ENCODE measurements around the gene DRAM1.
"Not testable (repeated sequence)": the region's sequence is repeated elsewhere in the genome, so short reads cannot be mapped to it uniquely, and the experiment has no call there.

DRAM1 gene, protein sequence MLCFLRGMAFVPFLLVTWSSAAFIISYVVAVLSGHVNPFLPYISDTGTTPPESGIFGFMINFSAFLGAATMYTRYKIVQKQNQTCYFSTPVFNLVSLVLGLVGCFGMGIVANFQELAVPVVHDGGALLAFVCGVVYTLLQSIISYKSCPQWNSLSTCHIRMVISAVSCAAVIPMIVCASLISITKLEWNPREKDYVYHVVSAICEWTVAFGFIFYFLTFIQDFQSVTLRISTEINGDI

DNA sequence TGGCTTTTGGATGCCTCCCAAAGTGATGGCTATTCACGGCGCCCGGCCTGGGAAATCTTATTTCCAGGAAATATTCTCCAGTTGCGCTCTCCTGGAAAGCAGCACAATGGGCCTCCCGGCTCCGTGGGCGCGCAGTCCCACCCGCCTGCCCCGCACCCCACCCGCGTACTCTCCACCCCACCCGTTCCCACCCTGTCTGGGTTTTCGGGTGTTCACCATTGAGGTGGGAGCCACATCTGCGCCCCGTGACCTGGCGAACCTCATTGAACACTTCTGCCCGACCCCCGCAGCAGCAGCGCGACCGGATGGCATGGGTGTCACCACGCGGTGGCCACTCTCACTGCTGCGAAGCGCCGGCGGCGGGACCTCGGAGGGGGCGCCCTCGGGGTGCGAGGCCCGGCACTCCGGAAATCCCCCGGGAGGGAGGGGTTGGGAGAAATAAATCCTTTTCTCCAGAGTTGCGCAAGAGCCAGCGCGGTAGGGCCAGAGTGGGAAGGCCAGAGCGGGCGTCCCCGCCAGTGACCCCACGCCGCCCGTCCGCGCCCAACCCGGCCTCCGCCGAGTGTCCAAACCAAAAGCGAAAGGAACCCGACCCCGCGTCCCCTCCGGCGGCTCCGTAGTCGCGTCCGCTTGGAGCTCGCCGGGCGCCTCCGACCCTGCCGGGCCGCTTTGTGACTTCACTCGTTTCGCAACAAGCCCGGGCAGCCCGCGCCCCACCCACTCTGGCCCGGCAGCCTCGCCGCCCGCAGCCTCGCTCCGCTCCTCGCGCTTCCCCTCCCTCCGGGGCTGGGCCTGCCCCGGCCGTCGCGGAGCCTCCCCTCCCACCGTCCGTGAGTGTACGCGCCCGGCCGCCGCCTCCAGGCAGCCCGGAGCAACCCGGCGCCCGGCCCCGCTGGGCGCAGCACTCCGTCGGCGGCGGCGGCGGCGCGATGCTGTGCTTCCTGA, at the start of gene DRAM1:
DRAM1 (plus strand) TSS at position 720 of the 945 bp plus-strand sequence; CDS start at position 930, 210 bp downstream.
- in situ Hi-C loops (cut with MboI; ENCODE audit: low sequenced_read_pairs) = no loop called here

DNA sequence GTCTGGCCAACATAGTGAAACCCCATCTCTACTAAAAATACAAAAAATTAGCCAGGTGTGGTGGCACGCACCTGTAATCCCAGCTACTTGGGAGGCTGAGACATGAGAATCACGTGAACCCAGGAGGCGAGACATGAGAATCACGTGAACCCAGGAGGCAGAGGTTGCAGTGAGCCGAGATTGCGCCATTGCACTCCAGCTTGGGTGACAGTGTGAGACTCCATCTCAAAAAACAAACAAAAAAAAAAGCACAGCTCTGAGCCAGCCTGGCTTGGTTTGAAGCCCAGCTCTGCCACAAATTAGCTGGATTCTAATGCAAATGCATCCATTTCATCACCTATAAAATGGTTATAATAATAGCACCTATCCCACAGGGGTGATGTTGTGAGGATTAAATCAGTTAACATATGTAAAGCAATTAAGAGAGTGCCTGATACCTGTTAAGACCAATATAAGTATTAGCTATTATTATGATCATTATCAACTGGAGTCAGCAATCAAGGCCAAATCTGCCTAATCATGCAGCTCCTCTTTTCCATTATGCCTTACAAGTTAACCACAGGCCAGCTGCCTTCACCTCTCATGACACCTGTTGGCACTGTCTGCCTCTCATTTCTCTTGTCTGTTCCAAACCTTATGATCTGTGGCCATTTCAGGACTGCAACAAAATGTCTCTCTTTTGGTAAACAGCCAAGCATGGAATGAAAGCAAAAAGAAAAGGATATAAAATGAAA, 48.8 kb upstream of the DRAM1 start:
- in situ Hi-C loops (cut with MboI; ENCODE audit: low sequenced_read_pairs) = loop anchor here (10.0 kb wide), 1 partner anchor 54 kb away; no protein-coding TSS in a partner anchor

DNA sequence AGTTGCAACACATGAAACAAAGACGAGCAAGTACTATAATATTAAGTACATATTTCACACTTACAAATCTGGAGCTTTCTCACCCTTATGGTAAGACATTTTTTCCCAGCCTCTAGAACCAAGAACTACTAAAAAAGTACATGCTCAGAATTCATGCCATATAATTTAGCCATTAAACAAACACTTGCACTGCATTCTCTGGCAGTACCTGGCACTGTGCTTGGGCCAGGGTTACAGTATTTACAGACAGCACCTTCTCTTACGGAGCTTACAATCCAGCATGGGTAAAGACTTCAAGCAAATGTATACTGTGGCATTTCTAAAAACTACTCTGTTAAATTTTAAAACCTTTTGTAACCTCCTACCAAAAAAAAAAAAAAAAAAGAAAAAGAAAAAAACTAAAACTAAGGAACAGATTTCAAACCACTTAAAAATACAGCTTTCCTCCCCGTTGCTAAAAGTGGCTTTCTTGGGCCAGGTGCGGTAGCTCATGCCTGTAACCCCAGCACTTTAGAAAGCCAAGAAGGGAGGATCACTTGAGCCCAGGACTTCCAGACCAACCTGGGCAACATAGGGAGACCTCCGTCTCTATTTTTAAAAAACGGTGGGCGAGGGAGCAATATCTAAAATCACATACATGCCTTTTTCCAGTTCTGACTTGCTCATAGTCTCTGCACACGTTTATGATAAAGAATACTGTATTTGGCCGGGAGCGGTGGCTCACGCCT, 47.6 kb upstream of the DRAM1 start:
- in situ Hi-C loops (cut with MboI; ENCODE audit: low sequenced_read_pairs) = loop anchor here (10.0 kb wide), 1 partner anchor 55 kb away; no protein-coding TSS in a partner anchor

DNA sequence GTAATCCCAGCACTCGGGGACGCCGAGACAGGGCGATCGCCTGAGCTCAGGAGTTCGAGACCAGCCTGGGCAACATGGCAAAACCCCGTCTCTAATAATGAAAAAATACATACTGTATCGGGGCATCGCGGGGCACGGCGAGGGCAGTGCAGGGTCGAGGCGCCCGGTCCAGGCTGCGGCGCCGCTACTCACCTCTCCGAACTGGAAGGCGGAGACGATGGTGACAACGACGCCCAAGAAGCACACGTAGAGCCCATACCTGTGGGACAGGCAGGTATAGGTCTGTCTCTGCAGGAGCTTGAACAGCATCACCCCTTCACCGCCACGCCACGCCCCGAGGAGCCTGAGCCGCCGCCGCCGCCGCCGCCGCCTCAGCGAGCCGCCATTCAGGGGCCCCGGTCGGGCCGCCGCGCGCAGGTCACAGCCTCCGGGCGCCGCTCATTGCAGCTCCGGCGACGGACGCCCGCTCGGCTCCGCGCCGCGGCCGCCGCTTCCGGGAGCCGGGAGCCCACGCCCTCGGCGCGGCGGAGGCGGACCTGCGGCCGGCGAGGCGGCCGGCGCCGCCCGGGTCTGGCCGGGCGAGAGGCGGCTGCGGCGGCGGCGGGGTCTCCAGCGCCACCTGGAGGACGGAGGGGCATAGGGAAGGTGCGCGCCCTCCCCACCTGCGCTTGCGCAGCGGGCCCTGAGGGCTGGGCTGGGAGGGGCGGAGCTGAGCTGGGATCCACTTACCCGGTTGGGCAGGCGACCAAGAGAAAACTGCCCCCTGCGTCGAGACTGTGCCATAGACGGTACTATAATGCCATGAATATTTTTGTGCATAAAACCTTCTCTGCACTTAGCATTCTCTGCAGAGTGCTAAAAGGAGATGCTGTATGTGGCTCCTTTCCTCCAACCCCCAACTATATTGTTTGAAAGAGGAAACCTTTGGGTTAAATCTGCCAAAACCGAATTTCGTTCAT, 46.7 kb upstream of the DRAM1 start, which contains the start of gene GNPTAB:
GNPTAB (minus strand) TSS at position 593 of the 959 bp plus-strand sequence; CDS start at position 309, 284 bp downstream.
- in situ Hi-C loops (cut with MboI; ENCODE audit: low sequenced_read_pairs) = no loop called here

DNA sequence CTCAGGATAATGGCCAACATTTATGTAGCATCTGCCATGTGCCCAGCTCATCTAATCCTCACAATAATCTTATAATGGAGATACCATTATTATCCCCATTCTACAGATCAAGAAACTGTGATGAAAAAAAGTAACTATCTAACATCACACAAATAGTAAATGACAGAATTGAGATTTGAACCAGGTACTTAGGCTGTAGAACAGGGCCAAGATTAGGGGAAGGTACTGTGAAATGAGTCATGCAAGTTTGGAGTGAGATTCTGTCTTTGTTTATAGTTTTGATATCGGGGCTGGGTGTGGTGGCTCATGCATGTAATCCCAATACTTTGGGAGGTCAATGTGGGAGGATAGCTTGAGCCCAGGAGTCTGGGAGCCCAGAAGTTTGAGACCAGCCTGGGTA, 45.4 kb upstream of the DRAM1 start:
- in situ Hi-C loops (cut with MboI; ENCODE audit: low sequenced_read_pairs) = no loop called here

DNA sequence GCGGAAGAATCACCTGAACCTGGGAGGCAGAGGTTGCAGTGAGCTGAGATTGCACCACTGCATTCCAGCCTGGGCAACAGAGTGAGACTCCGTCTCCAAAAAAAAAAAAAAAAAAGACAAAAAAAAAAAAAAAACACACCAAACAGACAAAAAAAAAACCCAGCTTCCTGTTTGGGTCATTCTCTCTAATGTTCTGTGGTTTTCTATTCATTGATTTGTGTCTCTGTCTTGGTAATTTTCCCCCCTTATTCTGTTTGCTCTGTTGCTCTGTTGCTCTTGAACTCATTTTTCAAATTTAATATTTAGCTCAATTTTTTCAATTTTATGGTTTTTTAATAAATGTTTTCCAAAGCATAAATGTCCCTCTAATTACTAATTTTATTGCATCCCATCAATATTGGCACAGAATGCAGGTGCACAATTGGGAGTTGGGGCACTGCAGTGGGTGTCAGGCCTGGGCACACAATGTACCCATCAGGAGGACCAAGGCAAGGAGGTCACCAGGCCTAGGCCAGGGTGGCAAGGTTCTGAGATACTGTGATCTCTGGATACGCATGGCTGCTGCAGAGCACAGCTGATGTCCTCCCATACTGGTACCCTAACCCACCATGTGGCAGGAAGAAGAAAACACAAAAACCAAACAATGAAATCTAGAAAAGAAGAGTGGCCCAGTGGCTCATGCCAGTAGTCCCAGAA, 38.6 kb upstream of the DRAM1 start:
- in situ Hi-C loops (cut with MboI; ENCODE audit: low sequenced_read_pairs) = no loop called here

DNA sequence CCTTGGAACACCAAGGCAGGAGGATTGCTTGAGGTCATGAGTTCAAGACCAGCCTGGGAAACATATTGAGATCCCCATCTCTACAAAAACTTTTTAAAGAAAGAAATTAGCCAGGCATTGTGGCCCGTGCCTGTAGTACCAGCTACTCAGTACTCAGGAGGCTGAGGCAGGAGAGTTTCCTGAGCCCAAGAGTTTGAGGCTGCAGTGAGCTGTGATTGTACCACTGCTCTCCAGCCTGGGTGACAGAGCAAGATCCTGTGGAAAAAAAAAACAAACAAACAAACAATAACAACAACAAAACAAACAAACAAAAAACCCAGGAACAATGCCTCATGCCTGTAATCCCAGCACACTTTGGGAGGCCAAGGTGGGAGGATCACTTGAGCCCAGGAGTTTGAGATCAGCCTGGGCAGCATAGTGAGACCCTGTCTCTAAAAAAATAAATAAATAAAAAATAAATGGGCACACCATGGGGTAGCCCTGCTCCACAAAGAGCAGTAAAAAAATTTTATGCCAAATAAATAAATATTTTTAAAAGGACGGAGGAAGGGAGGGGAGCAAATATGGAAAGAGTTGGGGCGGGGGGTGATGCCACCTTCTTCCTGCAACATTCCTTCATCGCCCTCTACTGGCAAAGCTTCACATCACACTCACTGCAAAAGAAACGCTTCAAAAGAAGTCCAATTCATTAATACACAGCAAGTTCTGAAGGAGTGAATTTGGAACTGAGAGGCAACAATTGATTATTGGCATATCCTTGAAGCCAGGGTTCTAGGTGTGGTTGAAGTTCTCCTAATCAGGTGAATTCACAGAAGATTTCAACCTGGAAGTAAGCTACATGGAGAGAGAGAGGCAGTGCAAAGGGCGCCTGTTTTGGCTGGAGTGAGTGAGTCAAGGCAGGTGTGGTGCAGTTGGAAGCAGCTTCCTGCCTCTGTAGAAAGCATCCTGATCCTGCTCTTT, 37.8 kb upstream of the DRAM1 start:
- in situ Hi-C loops (cut with MboI; ENCODE audit: low sequenced_read_pairs) = loop anchor here (10.0 kb wide), 1 partner anchor 425 kb away; no protein-coding TSS in a partner anchor

DNA sequence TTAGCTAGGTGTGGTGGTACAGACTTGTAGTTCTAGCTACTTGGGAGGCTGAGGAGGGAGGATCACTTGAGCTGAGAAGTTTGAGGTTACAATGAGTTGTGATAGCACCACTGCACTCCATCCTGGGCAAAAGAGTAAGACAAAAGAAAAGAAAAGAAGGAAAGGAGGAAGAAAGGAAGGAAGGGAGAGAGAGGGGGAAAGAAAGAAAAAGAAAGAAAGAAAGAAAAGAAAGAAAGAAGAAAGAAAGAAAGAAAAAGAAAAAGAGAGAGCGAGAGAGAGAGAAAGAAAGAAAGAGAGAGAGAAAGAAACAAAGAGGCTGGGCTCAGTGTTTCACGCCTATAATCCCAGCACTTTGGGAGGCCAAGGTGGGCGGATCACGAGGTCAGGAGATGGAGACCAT, 36.3 kb upstream of the DRAM1 start:
- in situ Hi-C loops (cut with MboI; ENCODE audit: low sequenced_read_pairs) = loop anchor here (10.0 kb wide), 1 partner anchor 426 kb away; no protein-coding TSS in a partner anchor

DNA sequence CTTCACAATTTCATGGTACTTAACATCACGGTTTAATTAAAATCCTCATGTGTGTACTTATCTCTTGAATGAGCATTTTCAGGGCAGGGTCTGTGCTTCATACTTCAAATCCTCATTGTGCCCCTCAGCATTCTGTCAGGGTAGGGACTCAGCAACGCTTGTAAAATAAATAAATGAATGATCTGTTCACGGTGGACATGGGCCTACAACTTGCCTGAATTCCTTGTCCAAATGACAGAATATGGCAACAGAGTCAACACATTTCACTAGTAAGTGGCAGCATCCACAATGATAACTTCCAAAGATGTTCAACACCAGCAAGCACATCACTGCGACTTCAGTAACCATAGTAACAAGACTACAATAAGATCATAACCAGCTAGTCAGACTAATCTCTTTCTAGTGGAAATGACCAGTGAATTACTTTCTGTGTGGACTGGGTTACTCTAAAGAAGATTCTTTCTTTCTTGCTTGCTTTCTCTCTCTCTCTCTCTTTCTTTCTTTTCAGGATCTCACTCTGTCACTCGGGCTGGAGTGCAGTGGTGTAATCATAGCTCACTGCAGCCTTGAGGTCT, 32.2 kb upstream of the DRAM1 start:
- in situ Hi-C loops (cut with MboI; ENCODE audit: low sequenced_read_pairs) = loop anchor here (10.0 kb wide), 1 partner anchor 430 kb away; no protein-coding TSS in a partner anchor

DNA sequence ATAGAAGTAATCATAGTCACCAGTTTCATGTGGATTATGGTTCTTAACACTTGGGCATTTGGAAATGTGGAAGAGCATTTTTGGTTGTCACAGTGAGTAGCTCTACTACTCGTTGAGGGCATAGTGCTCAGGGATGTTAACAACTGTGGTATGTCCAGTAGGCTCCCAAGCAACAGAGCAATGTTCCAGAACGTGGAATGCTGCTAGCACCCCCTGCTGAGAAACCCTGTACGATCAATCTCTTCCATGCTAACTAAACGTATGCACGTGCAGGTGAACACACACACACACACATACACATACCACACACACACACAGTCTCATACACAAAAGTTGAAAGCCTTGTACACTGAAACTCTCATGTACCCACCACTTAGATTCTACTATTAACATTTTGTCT, 30.1 kb upstream of the DRAM1 start:
- in situ Hi-C loops (cut with MboI; ENCODE audit: low sequenced_read_pairs) = loop anchor here (10.0 kb wide), 1 partner anchor 433 kb away; no protein-coding TSS in a partner anchor

DNA sequence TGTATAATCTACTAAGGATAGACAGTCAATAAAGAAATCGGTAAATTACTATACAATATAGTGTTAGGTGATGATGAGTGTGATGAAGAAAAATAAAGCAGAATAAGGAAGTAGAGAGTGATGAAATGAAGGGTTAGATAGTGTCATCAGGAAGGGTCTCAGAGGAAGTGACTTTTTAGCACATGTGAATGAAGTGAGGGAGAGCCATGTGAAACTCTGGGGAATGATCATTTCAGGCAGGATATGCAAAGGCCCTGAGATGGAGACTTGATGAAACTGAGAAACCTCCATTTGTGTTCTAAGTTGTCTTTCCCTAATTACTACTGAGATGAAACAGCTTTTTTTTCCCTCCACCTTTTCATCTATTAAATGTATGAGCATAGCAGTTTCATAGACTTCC, 27.2 kb upstream of the DRAM1 start:
- in situ Hi-C loops (cut with MboI; ENCODE audit: low sequenced_read_pairs) = no loop called here

DNA sequence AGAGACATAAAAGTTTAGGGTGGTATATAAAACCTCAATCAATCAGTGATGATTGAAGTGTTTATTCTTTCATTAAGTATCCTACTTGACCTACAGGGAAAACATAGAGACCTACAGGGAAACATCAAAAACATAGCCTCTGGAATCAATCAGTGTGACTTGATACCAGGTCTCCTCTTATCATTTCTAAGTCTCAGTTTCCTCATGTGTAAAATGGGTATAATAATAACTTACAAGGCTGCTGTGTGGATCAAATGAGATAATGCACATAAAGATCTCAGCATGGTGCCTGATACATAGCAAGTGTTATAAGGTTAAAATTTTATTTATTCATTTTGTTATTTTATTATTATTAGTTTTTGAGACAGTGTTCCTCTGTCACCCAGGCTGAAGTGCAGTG, 24.4 kb upstream of the DRAM1 start:
- in situ Hi-C loops (cut with MboI; ENCODE audit: low sequenced_read_pairs) = no loop called here

DNA sequence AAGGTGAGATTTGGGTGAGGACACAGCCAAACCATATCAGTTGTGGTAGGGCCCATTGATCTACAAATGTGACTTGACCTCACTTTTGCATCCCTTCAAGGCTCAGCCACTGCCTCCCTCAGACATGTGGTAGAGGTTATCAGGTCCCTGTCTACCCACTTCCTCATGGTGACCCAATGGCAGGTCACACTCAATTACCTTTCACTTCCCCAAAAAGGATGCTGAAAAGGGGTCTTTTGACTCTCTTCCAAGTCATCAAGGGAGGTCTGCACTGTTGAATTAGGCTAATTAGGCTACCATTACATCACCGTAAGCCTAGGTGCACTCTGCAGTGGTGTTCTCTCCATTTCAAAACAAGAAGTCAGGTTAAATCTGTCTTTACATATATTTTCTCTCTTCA, 22.6 kb upstream of the DRAM1 start:
- in situ Hi-C loops (cut with MboI; ENCODE audit: low sequenced_read_pairs) = no loop called here

DNA sequence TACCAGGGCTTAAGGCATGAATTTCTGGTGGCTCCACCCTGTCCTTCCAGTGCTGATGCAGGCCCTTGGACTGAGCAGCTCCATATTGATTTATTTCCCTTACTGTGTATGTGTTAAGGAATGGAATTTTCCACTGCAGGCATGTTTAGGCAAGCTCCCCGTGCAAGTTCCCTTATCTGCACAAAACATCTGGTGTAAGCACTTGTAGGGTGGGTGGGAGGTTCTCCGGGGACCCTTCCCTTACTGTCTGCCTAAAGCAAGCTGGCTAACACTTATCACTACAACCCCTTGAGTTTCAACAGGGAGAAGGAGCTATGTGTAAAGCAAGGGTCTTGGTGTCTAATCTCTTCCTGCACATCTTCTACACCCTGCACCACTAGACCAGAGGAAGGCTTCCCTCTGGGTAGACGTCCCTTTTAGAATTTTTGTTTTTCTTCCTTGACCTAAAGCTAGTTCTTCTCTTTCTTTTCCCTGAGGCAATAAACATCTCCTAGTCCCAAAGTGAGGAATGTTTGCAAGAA, 22.0 kb upstream of the DRAM1 start:
- in situ Hi-C loops (cut with MboI; ENCODE audit: low sequenced_read_pairs) = no loop called here

DNA sequence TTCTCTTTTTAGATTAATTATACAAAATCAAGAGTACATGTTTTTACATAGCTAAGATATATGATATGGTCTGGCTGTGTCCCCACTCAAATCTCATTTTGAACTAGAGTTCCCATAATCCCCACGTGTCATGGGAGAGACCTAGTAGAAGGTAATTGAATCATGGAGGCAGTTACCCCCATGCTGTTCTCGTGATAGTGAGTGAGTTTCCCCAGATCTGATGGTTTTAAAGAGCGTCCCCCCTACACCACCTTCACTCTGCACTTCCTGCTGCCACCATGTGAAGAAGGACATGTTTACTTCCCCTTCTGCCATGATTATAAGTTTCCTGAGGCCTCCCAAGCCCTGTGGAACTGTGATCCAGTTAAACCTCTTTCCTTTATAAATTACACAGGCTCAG, 21.4 kb upstream of the DRAM1 start:
- in situ Hi-C loops (cut with MboI; ENCODE audit: low sequenced_read_pairs) = no loop called here

DNA sequence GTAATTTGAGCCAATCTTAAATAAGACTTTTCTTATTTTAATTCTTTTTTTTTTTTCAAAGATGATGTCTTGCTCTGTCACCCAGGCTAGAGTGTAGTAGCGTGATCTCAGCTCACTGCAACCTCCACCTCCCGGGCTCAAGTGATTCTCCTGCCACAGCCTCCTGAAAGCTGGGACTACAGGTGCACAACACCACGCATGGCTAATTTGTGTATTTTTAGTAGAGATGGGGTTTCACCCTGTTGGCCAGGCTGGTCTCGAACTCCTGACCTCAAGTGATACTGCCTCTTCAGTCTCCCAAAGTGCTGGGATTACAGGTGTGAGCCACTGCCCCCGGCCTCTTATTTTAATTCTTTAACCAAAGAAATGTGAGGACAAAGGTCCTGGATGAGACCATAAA, 20.8 kb upstream of the DRAM1 start:
- in situ Hi-C loops (cut with MboI; ENCODE audit: low sequenced_read_pairs) = not testable (repeated sequence)

DNA sequence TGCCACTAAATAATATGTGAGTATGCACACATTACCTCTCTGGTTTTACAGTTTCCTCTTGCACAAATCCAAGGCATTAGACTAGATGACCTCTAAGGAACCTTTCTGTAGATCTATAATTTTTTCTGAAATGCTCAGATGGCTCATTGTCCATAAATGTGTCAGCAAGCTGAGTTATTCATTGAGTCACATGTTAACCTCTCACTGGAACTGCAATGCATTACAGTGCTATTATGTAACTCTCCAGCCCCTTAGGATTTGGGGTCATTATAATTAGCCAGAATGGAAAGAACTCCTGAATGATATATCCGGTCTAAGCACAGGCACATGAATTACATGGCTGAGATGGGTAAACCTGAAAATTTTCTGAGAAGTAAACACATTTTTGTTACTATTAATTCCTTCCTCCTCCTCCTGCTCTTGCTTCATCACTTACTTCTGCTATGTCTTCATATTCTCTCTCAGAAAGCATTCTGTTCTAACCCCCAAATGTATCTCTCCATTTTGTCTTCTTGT, 20.3 kb upstream of the DRAM1 start:
- in situ Hi-C loops (cut with MboI; ENCODE audit: low sequenced_read_pairs) = no loop called here

Data from HL-60/S4 treated with phorbol 12-myristate 13-acetate at 8.2 ng/mL for 4 days and 3 days (cell line).